Parathyroid adenoma (tissue), 2 donors: ENCODE data around the gene ABHD3.

ENCODE experiments used
- H2AFZ ChIP-seq: fragments of 300-600 bp; sonication (generic); one replicate; pipeline ENCODE4 v1.7.0; 2017; ENCODE audit warnings: antibody characterized with exemption, mild to moderate bottlenecking
- H3K27ac ChIP-seq: fragments of 300-600 bp; sonication (generic); one replicate; pipeline ENCODE4 v1.7.0; 2017
- H3K27me3 ChIP-seq: fragments of 300-600 bp; sonication (generic); one replicate; pipeline ENCODE4 v1.7.0; 2017; ENCODE audit warnings: low read length; ENCODE audit not compliant: control insufficient read depth, insufficient read depth
- H3K36me3 ChIP-seq: fragments of 300-600 bp; sonication (generic); one replicate; pipeline ENCODE4 v1.7.0; 2017; ENCODE audit warnings: low read length; ENCODE audit not compliant: control insufficient read depth, insufficient read depth
- H3K4me1 ChIP-seq: fragments of 300-600 bp; sonication (generic); one replicate; pipeline ENCODE4 v1.7.0; 2017; ENCODE audit warnings: control low read depth
- H3K4me2 ChIP-seq: fragments of 300-600 bp; sonication (generic); one replicate; pipeline ENCODE4 v1.7.0; 2017; ENCODE audit warnings: low read length
- H3K4me3 ChIP-seq: fragments of 300-600 bp; sonication (generic); one replicate; pipeline ENCODE4 v1.7.0; 2017; ENCODE audit warnings: low read depth, low read length
- H3K79me2 ChIP-seq: fragments of 300-600 bp; sonication (generic); one replicate; pipeline ENCODE4 v1.7.0; 2017; ENCODE audit warnings: control low read depth
- H3K9ac ChIP-seq: fragments of 300-600 bp; sonication (generic); one replicate; pipeline ENCODE4 v1.7.0; 2017; ENCODE audit warnings: mild to moderate bottlenecking
- H3K9me3 ChIP-seq: fragments of 300-600 bp; sonication (generic); one replicate; pipeline ENCODE4 v1.7.0; 2017; ENCODE audit warnings: low read length; ENCODE audit not compliant: control insufficient read depth
- TF ChIP-seq, protein P1 (sequence below): fragments of 300-600 bp; sonication (generic); IDR thresholded peaks from one replicate; pipeline ENCODE4 v1.7.0; 2017; ENCODE audit warnings: antibody characterized with exemption, mild to moderate bottlenecking
- donor health status: primary hyperparathyroidism.

Gene ABHD3

DNA sequence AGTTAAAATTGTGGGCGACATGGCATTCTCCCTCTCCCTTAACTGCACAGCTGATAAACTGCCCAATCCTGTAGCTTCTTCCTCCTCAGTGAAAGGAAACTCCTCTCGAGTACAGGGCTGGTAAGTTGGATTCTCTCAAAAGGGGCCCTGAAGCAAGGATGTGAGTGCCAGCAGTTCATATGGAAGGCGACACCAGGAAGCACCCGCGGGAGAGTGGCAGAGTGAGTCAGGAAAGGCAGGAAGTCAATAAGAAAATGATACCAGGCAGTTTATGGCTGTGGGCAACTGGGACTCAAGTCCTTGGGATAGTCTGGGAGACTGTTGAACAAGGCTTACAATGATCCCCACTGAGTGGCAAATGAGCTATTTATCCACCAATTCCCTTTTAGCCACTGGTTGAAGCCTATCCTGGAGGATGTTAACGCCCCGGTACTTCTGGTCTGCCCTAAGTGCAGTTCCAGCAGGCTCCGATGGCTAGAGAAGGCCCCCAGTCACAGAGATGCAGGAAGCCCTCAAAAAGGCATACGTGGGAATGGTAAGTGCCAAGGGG, 34.8 kb downstream of the ABHD3 start:
- H3K9ac ChIP-seq = no peak overlapping the region
- no peaks in the 10 kb centered on the region for H3K4me1 ChIP-seq
- H3K4me3 ChIP-seq = no peak overlapping the region
- H3K4me2 ChIP-seq = no peak overlapping the region
- no peak overlapping the region for H2AFZ ChIP-seq
- no peaks in the 10 kb centered on the region for H3K27me3 ChIP-seq
- H3K36me3 ChIP-seq = no peaks in the 10 kb centered on the region
- TF ChIP-seq, protein P1, sequence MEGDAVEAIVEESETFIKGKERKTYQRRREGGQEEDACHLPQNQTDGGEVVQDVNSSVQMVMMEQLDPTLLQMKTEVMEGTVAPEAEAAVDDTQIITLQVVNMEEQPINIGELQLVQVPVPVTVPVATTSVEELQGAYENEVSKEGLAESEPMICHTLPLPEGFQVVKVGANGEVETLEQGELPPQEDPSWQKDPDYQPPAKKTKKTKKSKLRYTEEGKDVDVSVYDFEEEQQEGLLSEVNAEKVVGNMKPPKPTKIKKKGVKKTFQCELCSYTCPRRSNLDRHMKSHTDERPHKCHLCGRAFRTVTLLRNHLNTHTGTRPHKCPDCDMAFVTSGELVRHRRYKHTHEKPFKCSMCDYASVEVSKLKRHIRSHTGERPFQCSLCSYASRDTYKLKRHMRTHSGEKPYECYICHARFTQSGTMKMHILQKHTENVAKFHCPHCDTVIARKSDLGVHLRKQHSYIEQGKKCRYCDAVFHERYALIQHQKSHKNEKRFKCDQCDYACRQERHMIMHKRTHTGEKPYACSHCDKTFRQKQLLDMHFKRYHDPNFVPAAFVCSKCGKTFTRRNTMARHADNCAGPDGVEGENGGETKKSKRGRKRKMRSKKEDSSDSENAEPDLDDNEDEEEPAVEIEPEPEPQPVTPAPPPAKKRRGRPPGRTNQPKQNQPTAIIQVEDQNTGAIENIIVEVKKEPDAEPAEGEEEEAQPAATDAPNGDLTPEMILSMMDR = no peak
- no peaks in the 10 kb centered on the region for H3K79me2 ChIP-seq
- H3K27ac ChIP-seq = no peak overlapping the region
- H3K9me3 ChIP-seq = no peaks in the 10 kb centered on the region

DNA sequence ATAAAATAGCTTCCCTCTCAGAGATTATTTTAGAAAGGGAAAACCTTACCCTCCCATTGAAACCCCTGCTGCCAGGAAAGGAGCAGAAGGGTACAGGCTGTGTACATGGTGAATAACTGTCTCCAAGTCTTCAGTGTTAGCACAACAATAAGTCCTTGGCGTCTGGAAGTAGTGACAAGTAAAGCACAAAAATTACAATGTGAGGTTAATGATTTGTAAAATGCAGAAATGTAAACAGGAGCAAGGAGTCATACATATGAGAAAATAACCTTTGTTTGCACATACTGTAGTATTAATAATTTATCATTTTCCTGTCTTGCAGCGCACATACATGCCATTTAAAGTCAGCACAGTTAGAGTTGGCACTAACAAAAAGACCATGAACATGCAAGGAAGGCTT, 40.5 kb downstream of the ABHD3 start:
- no peak overlapping the region for H3K27ac ChIP-seq
- no peak overlapping the region for H3K9ac ChIP-seq
- no peaks in the 10 kb centered on the region for H3K9me3 ChIP-seq
- TF ChIP-seq, protein P1 = no peak
- no peak overlapping the region for H2AFZ ChIP-seq
- H3K4me1 ChIP-seq = no peaks in the 10 kb centered on the region
- no peaks in the 10 kb centered on the region for H3K79me2 ChIP-seq
- H3K4me2 ChIP-seq = no peak overlapping the region
- no peak overlapping the region for H3K4me3 ChIP-seq
- no peaks in the 10 kb centered on the region for H3K36me3 ChIP-seq
- H3K27me3 ChIP-seq = no peaks in the 10 kb centered on the region

DNA sequence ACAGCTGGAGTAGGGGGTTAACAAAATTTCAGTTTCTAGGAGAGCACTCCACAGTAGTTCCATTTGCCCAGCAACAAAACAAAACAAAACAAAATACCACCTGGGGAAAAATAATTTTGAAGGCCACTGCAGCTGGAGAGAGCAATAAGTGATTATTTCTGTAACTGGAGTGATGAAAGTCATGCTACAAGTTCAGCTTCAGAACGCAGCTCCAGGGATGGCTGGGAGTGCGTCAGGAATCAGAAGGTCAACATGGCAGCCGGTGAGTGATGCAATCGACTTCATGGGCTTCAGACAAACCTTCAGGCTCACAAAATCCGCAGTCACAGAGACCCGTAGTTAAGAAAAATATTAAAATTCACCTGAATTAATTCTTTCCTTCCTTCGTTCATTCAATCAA, 41.0 kb downstream of the ABHD3 start:
- Histone ChIP-seq H2AFZ (no peak overlapping the region), H3K79me2 (no peaks in the 10 kb centered on the region), H3K4me1 (no peaks in the 10 kb centered on the region), H3K27me3 (no peaks in the 10 kb centered on the region), H3K27ac (no peak overlapping the region), H3K4me2 (no peak overlapping the region), H3K36me3 (no peaks in the 10 kb centered on the region), H3K4me3 (no peak overlapping the region), H3K9me3 (no peaks in the 10 kb centered on the region), H3K9ac (no peak overlapping the region)
- TF ChIP-seq, protein P1 = no peak

DNA sequence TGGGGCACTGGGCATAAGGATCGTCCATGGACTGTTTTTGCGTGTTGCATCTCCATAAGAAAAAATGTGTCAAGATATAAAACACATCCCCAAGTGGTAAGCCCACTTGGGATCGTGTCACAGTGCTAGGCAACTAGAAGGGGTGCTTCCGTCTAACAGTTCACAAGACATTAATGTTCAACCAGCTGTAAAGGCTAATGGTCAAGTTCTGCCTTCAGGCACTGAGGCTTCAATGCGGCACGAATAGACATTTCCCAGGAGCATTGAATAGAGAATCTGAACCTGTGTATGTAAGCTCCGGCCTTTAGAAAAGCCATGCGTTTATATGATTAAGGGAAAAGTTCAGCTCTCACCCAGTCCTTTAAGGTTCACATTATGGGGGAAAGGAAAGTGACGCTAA, 42.0 kb downstream of the ABHD3 start:
- no peak overlapping the region for H3K4me3 ChIP-seq
- H2AFZ ChIP-seq = no peak overlapping the region
- H3K4me1 ChIP-seq = no peaks in the 10 kb centered on the region
- H3K9ac ChIP-seq = no peak overlapping the region
- TF ChIP-seq, protein P1 = no peak
- no peaks in the 10 kb centered on the region for H3K79me2 ChIP-seq
- H3K4me2 ChIP-seq = no peak overlapping the region
- H3K27me3 ChIP-seq = no peaks in the 10 kb centered on the region
- H3K9me3 ChIP-seq = no peaks in the 10 kb centered on the region
- H3K36me3 ChIP-seq = no peaks in the 10 kb centered on the region
- H3K27ac ChIP-seq = no peak overlapping the region

DNA sequence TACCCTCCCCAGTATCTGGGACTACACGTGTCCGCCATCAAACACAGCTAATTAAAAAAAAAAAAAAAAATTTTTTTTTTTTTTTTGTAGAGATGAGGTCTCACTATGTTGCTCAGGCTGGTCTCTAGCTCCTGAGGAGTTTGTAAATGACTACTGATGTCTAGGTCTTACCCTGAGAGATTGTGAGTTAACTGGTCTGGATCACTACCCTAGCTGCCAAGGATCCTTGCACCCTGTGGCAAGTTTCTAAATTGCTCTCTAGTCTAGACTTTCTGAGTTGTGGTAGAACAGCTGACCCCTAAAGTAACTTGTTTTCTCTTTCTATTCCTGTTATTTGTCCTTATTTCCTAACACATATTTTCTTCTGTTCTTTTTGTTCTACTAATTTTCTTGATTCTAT, 44.5 kb downstream of the ABHD3 start:
- Histone ChIP-seq H3K27ac (no peak overlapping the region), H3K4me1 (no peaks in the 10 kb centered on the region), H3K4me3 (no peak overlapping the region), H3K9ac (no peak overlapping the region), H3K4me2 (no peak overlapping the region), H3K79me2 (no peaks in the 10 kb centered on the region), H2AFZ (no peak overlapping the region), H3K36me3 (no peaks in the 10 kb centered on the region), H3K9me3 (no peaks in the 10 kb centered on the region), H3K27me3 (no peaks in the 10 kb centered on the region)
- TF ChIP-seq, protein P1 = no peak
